ENCODE measurements around the gene PALD1. TPM values are rescaled to one million over a fixed set of nuclear protein-coding genes. Genes with fewer than 3 reads are reported as not detected.
"Not testable (repeated sequence)": the region's sequence is repeated elsewhere in the genome, so short reads cannot be mapped to it uniquely, and the experiment has no call there.

The PALD1 gene
- total RNA-seq, 1 experiment from 2014 or later: 0.40 TPM

- DNase-seq (ENCODE audit: low read depth): no peak
Observed at GRCh38 chr10:70602665-70603448, 124.3 kb downstream of the PALD1 start, which contains the start of gene PRF1. Gene PRF1, minus strand, starts transcription at chr10:70602741. Its CDS starts 1,839 bp downstream, at chr10:70600902.

GRCh38 chr10:70603449-70603801 lies 124.9 kb downstream of the PALD1 start:
- DNase-seq (ENCODE audit: low read depth): no peak

GRCh38 chr10:70604106-70604505 lies 125.5 kb downstream of the PALD1 start:
- DNase-seq (ENCODE audit: low read depth): no peak

- no peak for DNase-seq (ENCODE audit: low read depth)
Observed at GRCh38 chr10:70605161-70605560, 126.6 kb downstream of the PALD1 start.

- DNase-seq (ENCODE audit: low read depth): no peak
Observed at GRCh38 chr10:70607936-70608335, 129.4 kb downstream of the PALD1 start.

- DNase-seq (ENCODE audit: low read depth): no peak
Observed at GRCh38 chr10:70613941-70614340, 135.4 kb downstream of the PALD1 start.

- DNase-seq (ENCODE audit: low read depth): not testable (repeated sequence)
Observed at GRCh38 chr10:70614364-70614763, 135.8 kb downstream of the PALD1 start.

GRCh38 chr10:70615211-70615610 lies 136.6 kb downstream of the PALD1 start:
- no peak for DNase-seq (ENCODE audit: low read depth)

GRCh38 chr10:70615784-70616522 lies 137.4 kb downstream of the PALD1 start:
- DNase-seq (ENCODE audit: low read depth): no peak

GRCh38 chr10:70616761-70617160 lies 138.2 kb downstream of the PALD1 start:
- DNase-seq (ENCODE audit: low read depth): no peak

Other genes starting within 250 kb of the PALD1 start
- gene PPA1, start 245.3 kb upstream of the PALD1 start, total RNA-seq (2014; rRNA removed): 178 and 180 TPM in 2 replicates
- gene NPFFR1, start 194.8 kb upstream of the PALD1 start, total RNA-seq (2014; rRNA removed): not detected in 2 replicates
- gene LRRC20, start 96.1 kb upstream of the PALD1 start, total RNA-seq (2014; rRNA removed): 12.9 and 14.1 TPM in 2 replicates
- 32.8 and 42.9 TPM in 2 replicates for gene EIF4EBP2, start 74.6 kb upstream of the PALD1 start, total RNA-seq (2014; rRNA removed)
- gene NODAL, start 37.1 kb upstream of the PALD1 start, total RNA-seq (2014; rRNA removed): not detected in 2 replicates
- gene PRF1, start 124.0 kb downstream of the PALD1 start, total RNA-seq (2014; rRNA removed): not detected in 2 replicates
- gene ADAMTS14, start 193.7 kb downstream of the PALD1 start, total RNA-seq (2014; rRNA removed): 2.4 and 2.7 TPM in 2 replicates

Data from LHCN-M2 (cell line).